Parathyroid adenoma (tissue), 2 donors: ENCODE results near the gene REPIN1.
A peak's percentile ranks its signal among the peaks of the same experiment; 100 is the strongest.

Source experiments
- H2AFZ ChIP-seq: fragments of 300-600 bp; sonication (generic); one replicate; pipeline ENCODE4 v1.7.0; 2017; ENCODE audit warnings: antibody characterized with exemption, mild to moderate bottlenecking
- H3K27ac ChIP-seq: fragments of 300-600 bp; sonication (generic); one replicate; pipeline ENCODE4 v1.7.0; 2017
- H3K27me3 ChIP-seq: fragments of 300-600 bp; sonication (generic); one replicate; pipeline ENCODE4 v1.7.0; 2017; ENCODE audit warnings: low read length; ENCODE audit not compliant: control insufficient read depth, insufficient read depth
- H3K36me3 ChIP-seq: fragments of 300-600 bp; sonication (generic); one replicate; pipeline ENCODE4 v1.7.0; 2017; ENCODE audit warnings: low read length; ENCODE audit not compliant: control insufficient read depth, insufficient read depth
- H3K4me1 ChIP-seq: fragments of 300-600 bp; sonication (generic); one replicate; pipeline ENCODE4 v1.7.0; 2017; ENCODE audit warnings: control low read depth
- H3K4me2 ChIP-seq: fragments of 300-600 bp; sonication (generic); one replicate; pipeline ENCODE4 v1.7.0; 2017; ENCODE audit warnings: low read length
- H3K4me3 ChIP-seq: fragments of 300-600 bp; sonication (generic); one replicate; pipeline ENCODE4 v1.7.0; 2017; ENCODE audit warnings: low read depth, low read length
- H3K79me2 ChIP-seq: fragments of 300-600 bp; sonication (generic); one replicate; pipeline ENCODE4 v1.7.0; 2017; ENCODE audit warnings: control low read depth
- H3K9ac ChIP-seq: fragments of 300-600 bp; sonication (generic); one replicate; pipeline ENCODE4 v1.7.0; 2017; ENCODE audit warnings: mild to moderate bottlenecking
- H3K9me3 ChIP-seq: fragments of 300-600 bp; sonication (generic); one replicate; pipeline ENCODE4 v1.7.0; 2017; ENCODE audit warnings: low read length; ENCODE audit not compliant: control insufficient read depth
- TF ChIP-seq, protein P1 (sequence below): fragments of 300-600 bp; sonication (generic); IDR thresholded peaks from one replicate; pipeline ENCODE4 v1.7.0; 2017; ENCODE audit warnings: antibody characterized with exemption, mild to moderate bottlenecking
- donor health status: primary hyperparathyroidism.

Gene REPIN1

GRCh38 chr7:150339409-150339809 lies 29.2 kb upstream of the REPIN1 start:
- Histone ChIP-seq H3K4me1 (peaks cover 18% of the 10 kb centered on the region), H3K36me3 (no peaks in the 10 kb centered on the region), H3K9ac (no peak overlapping the region), H3K4me3 (peak overlapping the region; percentile 77), H3K27ac (peak overlapping the region; percentile 78), H3K79me2 (no peaks in the 10 kb centered on the region), H3K27me3 (no peaks in the 10 kb centered on the region), H2AFZ (no peak overlapping the region), H3K9me3 (no peaks in the 10 kb centered on the region), H3K4me2 (peak overlapping the region; percentile 80)
- TF ChIP-seq, protein P1, sequence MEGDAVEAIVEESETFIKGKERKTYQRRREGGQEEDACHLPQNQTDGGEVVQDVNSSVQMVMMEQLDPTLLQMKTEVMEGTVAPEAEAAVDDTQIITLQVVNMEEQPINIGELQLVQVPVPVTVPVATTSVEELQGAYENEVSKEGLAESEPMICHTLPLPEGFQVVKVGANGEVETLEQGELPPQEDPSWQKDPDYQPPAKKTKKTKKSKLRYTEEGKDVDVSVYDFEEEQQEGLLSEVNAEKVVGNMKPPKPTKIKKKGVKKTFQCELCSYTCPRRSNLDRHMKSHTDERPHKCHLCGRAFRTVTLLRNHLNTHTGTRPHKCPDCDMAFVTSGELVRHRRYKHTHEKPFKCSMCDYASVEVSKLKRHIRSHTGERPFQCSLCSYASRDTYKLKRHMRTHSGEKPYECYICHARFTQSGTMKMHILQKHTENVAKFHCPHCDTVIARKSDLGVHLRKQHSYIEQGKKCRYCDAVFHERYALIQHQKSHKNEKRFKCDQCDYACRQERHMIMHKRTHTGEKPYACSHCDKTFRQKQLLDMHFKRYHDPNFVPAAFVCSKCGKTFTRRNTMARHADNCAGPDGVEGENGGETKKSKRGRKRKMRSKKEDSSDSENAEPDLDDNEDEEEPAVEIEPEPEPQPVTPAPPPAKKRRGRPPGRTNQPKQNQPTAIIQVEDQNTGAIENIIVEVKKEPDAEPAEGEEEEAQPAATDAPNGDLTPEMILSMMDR = no peak

GRCh38 chr7:150340024-150340749 lies 28.4 kb upstream of the REPIN1 start:
- peak overlapping the region; percentile 78 for H3K27ac ChIP-seq
- no peaks in the 10 kb centered on the region for H3K36me3 ChIP-seq
- H3K9ac ChIP-seq = no peak overlapping the region
- H3K9me3 ChIP-seq = no peaks in the 10 kb centered on the region
- H3K27me3 ChIP-seq = no peaks in the 10 kb centered on the region
- no peaks in the 10 kb centered on the region for H3K79me2 ChIP-seq
- peak overlapping the region; percentile 77 for H3K4me3 ChIP-seq
- peaks cover 18% of the 10 kb centered on the region for H3K4me1 ChIP-seq
- TF ChIP-seq, protein P1 = no peak
- H3K4me2 ChIP-seq = peak overlapping the region; percentile 80
- peak overlapping the region; percentile 71 for H2AFZ ChIP-seq

- Histone ChIP-seq H3K27ac (peak overlapping the region; percentile 78), H3K27me3 (no peaks in the 10 kb centered on the region), H3K79me2 (no peaks in the 10 kb centered on the region), H3K4me1 (peaks cover 16% of the 10 kb centered on the region), H3K4me3 (peak overlapping the region; percentile 77), H2AFZ (peak overlapping the region; percentile 71), H3K4me2 (peak overlapping the region; percentile 80), H3K9ac (peak overlapping the region; percentile 9), H3K36me3 (no peaks in the 10 kb centered on the region), H3K9me3 (no peaks in the 10 kb centered on the region)
- TF ChIP-seq, protein P1 = no peak
Observed at GRCh38 chr7:150340875-150341262, 27.8 kb upstream of the REPIN1 start.

DNA sequence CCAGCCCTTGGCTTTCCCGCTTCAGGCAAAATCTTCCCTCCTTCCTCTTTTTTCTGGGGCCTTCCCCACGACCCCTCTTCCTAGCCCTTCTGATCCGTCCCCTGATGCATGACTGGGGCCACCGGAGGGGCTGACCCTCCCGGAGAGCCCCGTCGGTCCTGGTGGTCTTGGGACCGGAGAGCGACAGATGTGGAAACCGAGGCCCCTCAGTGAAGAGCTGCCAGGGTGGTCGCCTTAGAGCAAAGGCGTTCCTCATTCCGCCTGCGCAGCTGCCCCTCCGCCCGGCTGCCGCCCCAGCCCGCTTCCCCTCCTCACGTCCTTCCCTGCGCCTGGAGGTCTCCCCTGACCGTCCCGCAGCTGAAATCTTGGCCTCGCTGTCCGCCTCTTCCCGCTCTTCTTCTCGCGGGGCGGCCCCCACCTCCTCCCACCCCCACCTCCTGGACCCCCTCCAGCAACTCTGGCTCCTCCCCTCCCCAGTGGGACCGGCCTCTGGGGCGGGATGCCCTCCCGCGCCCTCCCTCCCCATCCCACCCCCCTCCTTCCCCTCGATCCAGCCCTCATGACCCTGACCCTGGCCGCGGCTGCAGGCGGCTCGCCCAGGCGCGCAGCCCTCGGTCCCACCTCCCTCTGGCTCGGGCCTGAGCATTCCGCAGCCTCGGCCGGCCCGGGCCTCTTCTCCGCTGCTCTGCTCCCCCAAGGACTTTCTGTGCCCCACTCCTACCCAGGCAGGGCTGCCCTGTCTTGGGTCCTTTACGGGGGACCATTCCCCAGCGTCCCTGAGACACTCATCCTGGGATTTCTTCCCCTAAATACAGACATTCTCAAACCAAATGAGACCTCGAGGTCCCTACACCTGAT lies 27.1 kb upstream of the REPIN1 start, which contains the start of gene RARRES2:
TSS of gene RARRES2 (minus strand) at position 367 of the 858 bp plus-strand sequence. CDS start 1,020 bp downstream, outside the sequence.
- no peaks in the 10 kb centered on the region for H3K27me3 ChIP-seq
- H3K9ac ChIP-seq = peak within 1 kb of the TSS; percentile 9

More for the DNA sequence above, 27.1 kb upstream of the REPIN1 start, which contains the start of gene RARRES2:
- TF ChIP-seq, protein P1 = no peak
- H3K4me3 ChIP-seq = peak within 1 kb of the TSS; percentile 77
- peak within 1 kb of the TSS; percentile 72 for H2AFZ ChIP-seq
- H3K4me2 ChIP-seq = peak within 1 kb of the TSS; percentile 80
- H3K79me2 ChIP-seq = no peaks in the 10 kb centered on the region
- no peaks in the 10 kb centered on the region for H3K36me3 ChIP-seq
- H3K4me1 ChIP-seq = peaks cover 14% of the 10 kb centered on the region
- H3K9me3 ChIP-seq = no peaks in the 10 kb centered on the region
- H3K27ac ChIP-seq = peak within 1 kb of the TSS; percentile 78
